CD4-positive, CD25-positive, alpha-beta regulatory T cell (primary cell): ENCODE data around the gene PURA. TPM values are rescaled to one million over a fixed set of nuclear protein-coding genes. Genes with fewer than 3 reads are reported as not detected.

Experiments
- ATAC-seq, 2 donors: fragments of 150-1000 bp; cut with Tn5 transposase; one replicate each; pipeline ENCODE4 v1.10.0; 2021; ENCODE audit warnings: low read depth in 2 of 2, moderate number of reproducible peaks in 2 of 2, moderate library complexity in 1 of 2
- DNase-seq, 3 donors: peaks; one replicate each; pipeline versions ENCODE4 v3.0.0 to v3.0.0-alpha.2; 2012 to 2022; ENCODE audit warnings: mixed read lengths in 1 of 3
- H3K27ac ChIP-seq: one replicate; pipeline ENCODE4 v1.7.0; 2013; ENCODE audit warnings: mild to moderate bottlenecking, low read length; ENCODE audit not compliant: insufficient read depth, poor library complexity, severe bottlenecking
- H3K27me3 ChIP-seq: one replicate; pipeline ENCODE4 v1.7.0; 2013; ENCODE audit warnings: low read length; ENCODE audit not compliant: control insufficient read depth, insufficient read depth
- H3K36me3 ChIP-seq: one replicate; pipeline ENCODE4 v1.7.0; 2013; ENCODE audit warnings: mild to moderate bottlenecking, low read length, moderate library complexity; ENCODE audit not compliant: control insufficient read depth, insufficient read depth
- H3K4me1 ChIP-seq: 2 replicates; pipeline ENCODE4 v1.7.0; 2013; ENCODE audit warnings: mild to moderate bottlenecking, low read length; ENCODE audit not compliant: insufficient read depth, control insufficient read depth, poor library complexity, severe bottlenecking
- H3K4me3 ChIP-seq: one replicate; pipeline ENCODE4 v1.7.0; 2013; ENCODE audit warnings: low read depth, mild to moderate bottlenecking, low read length, moderate library complexity
- H3K9me3 ChIP-seq, 2 experiments: 1 replicate in 1 of 2; 2 replicates in 1 of 2; pipeline ENCODE4 v1.7.0; 2013; ENCODE audit warnings: low read length in 2 of 2, mild to moderate bottlenecking in 1 of 2, moderate library complexity in 1 of 2; ENCODE audit not compliant: control insufficient read depth in 2 of 2
- H3K27ac Mint-ChIP-seq, 3 donors: one replicate each; pipeline ENCODE4 v1.8.0; 2020 to 2022; ENCODE audit warnings: mild to moderate bottlenecking in 3 of 3, mixed read lengths in 3 of 3, moderate library complexity in 2 of 3
- H3K27me3 Mint-ChIP-seq: one replicate; pipeline ENCODE4 v1.8.0; 2022; ENCODE audit warnings: mild to moderate bottlenecking, mixed read lengths
- H3K36me3 Mint-ChIP-seq: one replicate; pipeline ENCODE4 v1.8.0; 2020; ENCODE audit warnings: mixed read lengths
- H3K4me1 Mint-ChIP-seq, 4 donors: one replicate each; pipeline ENCODE4 v1.8.0; 2020 to 2022; ENCODE audit warnings: mixed read lengths in 4 of 4, mild to moderate bottlenecking in 1 of 4
- H3K4me3 Mint-ChIP-seq, 4 donors: one replicate each; pipeline ENCODE4 v1.8.0; 2020 to 2022; ENCODE audit warnings: mild to moderate bottlenecking in 4 of 4, mixed read lengths in 4 of 4, moderate library complexity in 3 of 4
- H3K9me3 Mint-ChIP-seq, 7 donors: one replicate each; pipeline ENCODE4 v1.8.0; 2020 to 2022; ENCODE audit warnings: mixed read lengths in 7 of 7, mild to moderate bottlenecking in 3 of 7, moderate library complexity in 2 of 7
- polyA plus RNA-seq, 4 donors: library from polyadenylated mRNA; unstranded; fragments of 300-500 nt; fragmentation: Illumina TruSeq; gene quantifications; one replicate each; pipeline ENCODE4 v1.2.3, GENCODE V29; 2021
- total RNA-seq: library from RNA; stranded (reverse); gene quantifications from one replicate; pipeline ENCODE4 v1.2.3, GENCODE V29; 2022

The PURA gene
- total RNA-seq = 7.7 TPM
- 1 to 10 TPM; 2.3 to 4.1 (median 3.6) TPM for polyA plus RNA-seq

DNA sequence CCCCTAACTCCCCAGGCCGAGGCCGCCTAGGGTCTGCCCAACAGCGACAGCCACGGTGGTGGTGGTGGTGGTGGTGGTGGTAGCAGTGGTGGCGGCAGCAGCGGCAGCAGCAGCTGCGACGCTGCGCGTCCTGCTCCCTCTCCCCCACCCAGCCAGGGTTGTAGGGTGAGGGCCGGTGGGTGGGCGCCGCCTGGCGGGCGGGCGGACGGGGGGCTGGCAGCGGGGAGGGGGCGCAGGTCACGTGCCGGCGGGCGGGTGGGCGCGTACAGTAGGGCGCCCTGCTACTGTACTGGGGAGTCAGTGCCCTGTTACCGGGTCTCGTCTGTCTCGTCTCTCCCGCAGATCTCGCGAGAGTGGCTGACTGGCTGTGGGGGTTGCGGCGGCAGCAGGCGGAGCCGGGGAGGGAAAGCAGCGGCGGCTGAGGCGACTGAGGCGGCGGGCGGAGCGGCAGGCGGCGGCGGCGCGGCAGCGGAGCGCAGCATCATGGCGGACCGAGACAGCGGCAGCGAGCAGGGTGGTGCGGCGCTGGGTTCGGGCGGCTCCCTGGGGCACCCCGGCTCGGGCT lies at the start of gene PURA:
Gene PURA, plus strand, starts transcription at position 411 of the 565 bp plus-strand sequence. Its CDS starts 73 bp downstream, at position 484.
- Histone ChIP-seq H3K9me3 (no peaks in the 10 kb centered on the region), H3K27ac (peak within 1 kb of the TSS; percentile 86), H3K4me3 (peak within 1 kb of the TSS; percentile 83), H3K36me3 (no peaks in the 10 kb centered on the region), H3K27me3 (peaks cover 10% of the 10 kb centered on the region), H3K4me1 (peaks cover 63% of the 10 kb centered on the region)
- peaks cover 20% of the 10 kb centered on the region for H3K27me3 Mint-ChIP-seq
- DNase-seq = peak; percentile 96 to 98 (median 97)
- no peaks in the 10 kb centered on the region for H3K9me3 Mint-ChIP-seq
- H3K27ac Mint-ChIP-seq = peak within 1 kb of the TSS; percentile 88 to 97 (median 97)
- H3K36me3 Mint-ChIP-seq = no peaks in the 10 kb centered on the region
- peak within 1 kb of the TSS; percentile 97 to 99 (median 98) for H3K4me3 Mint-ChIP-seq
- peak; percentile 94 to 95 for ATAC-seq
- peaks cover 25 to 72% (median 51%) of the 10 kb centered on the region in 4 donors for H3K4me1 Mint-ChIP-seq

DNA sequence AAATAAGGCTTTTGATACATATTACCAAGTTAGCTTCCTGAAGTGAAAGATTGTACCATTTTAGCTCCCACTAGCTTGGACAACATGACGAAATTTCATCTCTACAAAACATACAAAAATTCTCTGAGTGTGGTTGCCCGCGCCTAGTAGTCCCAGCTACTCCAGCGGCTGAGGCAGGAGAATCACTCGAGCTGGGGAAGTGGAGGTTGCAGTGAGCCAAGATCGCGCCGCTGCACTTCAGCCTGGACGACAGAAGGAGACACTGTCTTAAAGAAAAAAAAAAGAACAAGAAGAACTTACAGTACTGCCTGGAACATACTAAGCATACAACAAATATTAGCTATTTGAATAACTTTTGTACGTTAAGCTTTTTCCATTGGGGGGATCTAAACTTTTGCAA lies 41.1 kb upstream of the PURA start:
- Histone ChIP-seq H3K27ac (no peak overlapping the region), H3K9me3 (no peaks in the 10 kb centered on the region), H3K36me3 (no peaks in the 10 kb centered on the region), H3K4me3 (no peak overlapping the region), H3K27me3 (peaks cover 27% of the 10 kb centered on the region), H3K4me1 (no peaks in the 10 kb centered on the region)
- no peak for ATAC-seq
- peaks cover 57% of the 10 kb centered on the region for H3K27me3 Mint-ChIP-seq
- no peaks in the 10 kb centered on the region for H3K36me3 Mint-ChIP-seq
- H3K4me1 Mint-ChIP-seq = peaks cover 0 to 5% (median 0%) of the 10 kb centered on the region in 4 donors
- no peak for DNase-seq
- no peak overlapping the region for H3K4me3 Mint-ChIP-seq
- H3K9me3 Mint-ChIP-seq = no peaks in the 10 kb centered on the region
- H3K27ac Mint-ChIP-seq = no peak overlapping the region

DNA sequence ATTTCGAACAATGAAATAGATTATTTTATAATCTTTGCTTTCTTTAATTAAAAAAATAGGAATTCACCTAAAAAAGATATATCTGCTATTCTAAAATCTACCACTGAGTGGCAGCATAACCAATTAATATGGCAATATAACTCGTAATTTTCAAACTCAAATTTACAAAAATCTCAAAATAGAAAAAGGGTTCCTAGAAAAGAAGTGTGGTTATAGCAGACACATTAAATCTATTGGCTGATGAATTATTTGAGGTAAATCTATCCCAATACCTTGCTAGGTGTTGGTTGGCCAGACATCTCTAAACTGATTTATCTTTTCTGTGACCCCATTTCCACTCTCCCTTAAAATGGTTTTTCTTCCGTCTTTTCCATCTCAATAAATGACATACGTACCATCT lies 40.6 kb upstream of the PURA start:
- Mint-ChIP-seq H3K36me3 (no peaks in the 10 kb centered on the region), H3K27ac (no peak overlapping the region), H3K4me1 (peaks cover 0 to 5% (median 0%) of the 10 kb centered on the region in 4 donors), H3K4me3 (no peak overlapping the region), H3K27me3 (peaks cover 57% of the 10 kb centered on the region), H3K9me3 (no peaks in the 10 kb centered on the region)
- ATAC-seq (no peak), DNase-seq (peak in 2 of 3 donors; percentile 46 to 57)
- Histone ChIP-seq H3K4me1 (no peaks in the 10 kb centered on the region), H3K27me3 (peaks cover 22% of the 10 kb centered on the region), H3K27ac (no peak overlapping the region), H3K36me3 (no peaks in the 10 kb centered on the region), H3K9me3 (no peaks in the 10 kb centered on the region), H3K4me3 (no peak overlapping the region)

DNA sequence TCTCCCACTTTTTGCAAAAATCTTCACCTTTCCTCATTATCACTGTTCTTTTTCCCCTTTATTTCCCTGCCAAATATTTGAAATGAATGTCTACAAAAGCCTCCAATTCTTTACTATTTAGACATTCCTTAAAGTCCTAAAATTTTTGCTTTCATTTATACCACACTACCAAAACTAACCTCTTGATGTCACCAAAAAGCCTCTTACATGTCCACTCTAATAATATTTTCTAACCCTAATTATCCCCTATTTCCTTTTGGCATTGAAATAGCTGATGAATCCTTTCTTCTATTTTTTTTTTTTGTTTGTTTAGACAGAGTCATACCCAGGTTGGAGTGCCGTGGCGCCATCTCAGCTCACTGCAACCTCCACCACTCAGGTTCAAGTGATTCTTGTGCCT lies 38.5 kb upstream of the PURA start:
- H3K27me3 ChIP-seq = peaks cover 16% of the 10 kb centered on the region
- H3K4me1 Mint-ChIP-seq = peaks cover 0 to 5% (median 0%) of the 10 kb centered on the region in 4 donors
- no peaks in the 10 kb centered on the region for H3K36me3 ChIP-seq
- peaks cover 53% of the 10 kb centered on the region for H3K27me3 Mint-ChIP-seq
- no peaks in the 10 kb centered on the region for H3K9me3 Mint-ChIP-seq
- H3K4me3 Mint-ChIP-seq = no peak overlapping the region
- no peak overlapping the region for H3K27ac Mint-ChIP-seq
- no peaks in the 10 kb centered on the region for H3K4me1 ChIP-seq
- no peaks in the 10 kb centered on the region for H3K9me3 ChIP-seq
- no peaks in the 10 kb centered on the region for H3K36me3 Mint-ChIP-seq
- ATAC-seq (no peak), DNase-seq (no peak)
- no peak overlapping the region for H3K27ac ChIP-seq
- H3K4me3 ChIP-seq = no peak overlapping the region

DNA sequence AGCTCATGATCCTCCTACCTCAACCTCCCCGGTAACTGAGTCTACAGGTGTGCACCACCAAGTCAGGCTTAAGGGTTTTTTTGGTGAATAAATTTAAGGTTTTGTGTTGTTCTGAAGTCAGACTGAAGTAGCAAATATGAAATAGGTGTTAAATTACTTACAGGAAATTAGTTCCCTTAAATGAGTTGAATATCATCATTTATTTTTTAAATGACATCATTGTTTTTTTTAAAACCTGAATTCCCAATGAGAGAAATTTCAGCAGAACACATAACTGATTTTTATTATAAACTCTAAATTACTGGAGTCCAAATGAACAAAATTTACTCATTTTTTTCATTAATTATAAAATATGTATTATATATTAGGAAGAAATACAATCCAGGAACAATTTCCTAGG lies 37.8 kb upstream of the PURA start:
- Histone ChIP-seq H3K27me3 (peaks cover 18% of the 10 kb centered on the region), H3K27ac (no peak overlapping the region), H3K36me3 (no peaks in the 10 kb centered on the region), H3K9me3 (no peaks in the 10 kb centered on the region), H3K4me3 (no peak overlapping the region), H3K4me1 (no peaks in the 10 kb centered on the region)
- ATAC-seq (no peak), DNase-seq (no peak)
- H3K9me3 Mint-ChIP-seq = no peaks in the 10 kb centered on the region
- H3K27me3 Mint-ChIP-seq = peaks cover 54% of the 10 kb centered on the region
- H3K4me3 Mint-ChIP-seq = no peak overlapping the region
- no peak overlapping the region for H3K27ac Mint-ChIP-seq
- no peaks in the 10 kb centered on the region for H3K36me3 Mint-ChIP-seq
- peaks cover 0 to 5% (median 0%) of the 10 kb centered on the region in 4 donors for H3K4me1 Mint-ChIP-seq

DNA sequence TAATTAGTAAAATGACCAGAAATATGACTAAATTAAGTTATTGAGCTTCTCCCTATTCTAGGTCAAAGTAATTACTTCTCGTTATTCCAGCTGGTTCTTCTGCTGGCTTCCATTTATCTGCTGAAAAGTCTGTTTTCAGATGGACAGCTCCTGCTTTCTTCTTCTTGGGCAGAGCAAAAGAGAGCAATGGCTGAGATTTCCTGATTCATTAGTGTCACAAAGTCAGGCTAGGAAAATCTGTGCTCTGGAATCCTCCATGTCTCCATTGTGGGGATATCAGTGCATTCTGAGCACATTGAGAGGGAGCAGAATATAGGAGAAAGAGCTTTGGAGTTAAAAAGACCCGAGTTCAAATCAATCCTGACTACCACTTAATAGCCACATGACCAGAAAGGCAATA lies 37.1 kb upstream of the PURA start:
- H3K9me3 Mint-ChIP-seq = no peaks in the 10 kb centered on the region
- H3K27me3 ChIP-seq = peaks cover 18% of the 10 kb centered on the region
- H3K27ac ChIP-seq = no peak overlapping the region
- no peaks in the 10 kb centered on the region for H3K36me3 ChIP-seq
- H3K4me3 Mint-ChIP-seq = no peak overlapping the region
- H3K27ac Mint-ChIP-seq = no peak overlapping the region
- H3K36me3 Mint-ChIP-seq = no peaks in the 10 kb centered on the region
- peaks cover 0 to 5% (median 0%) of the 10 kb centered on the region in 4 donors for H3K4me1 Mint-ChIP-seq
- ATAC-seq (no peak), DNase-seq (no peak)
- no peak overlapping the region for H3K4me3 ChIP-seq
- no peaks in the 10 kb centered on the region for H3K9me3 ChIP-seq
- H3K27me3 Mint-ChIP-seq = peaks cover 60% of the 10 kb centered on the region
- H3K4me1 ChIP-seq = no peaks in the 10 kb centered on the region

DNA sequence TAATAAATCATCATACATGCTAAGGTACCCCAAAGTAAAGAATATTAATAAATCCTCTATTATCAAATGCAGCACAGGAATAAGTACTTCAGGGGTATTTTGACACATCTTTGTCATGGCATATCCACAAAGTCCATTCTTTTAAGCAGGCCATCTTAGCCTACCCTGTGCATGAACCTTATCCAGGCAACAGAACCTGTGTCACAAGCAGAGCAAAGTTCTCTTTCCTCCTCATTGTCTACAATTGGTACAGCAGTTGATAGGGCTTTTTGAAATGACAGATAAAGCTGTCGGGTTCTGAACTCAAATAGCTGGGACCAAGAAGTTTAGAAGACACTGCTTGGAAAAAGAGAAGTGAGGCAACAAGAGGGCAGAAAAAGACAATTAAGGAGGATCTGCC lies 30.8 kb upstream of the PURA start:
- no peak overlapping the region for H3K4me3 ChIP-seq
- no peaks in the 10 kb centered on the region for H3K36me3 Mint-ChIP-seq
- H3K4me3 Mint-ChIP-seq = no peak overlapping the region
- H3K27ac ChIP-seq = no peak overlapping the region
- H3K4me1 ChIP-seq = no peaks in the 10 kb centered on the region
- H3K36me3 ChIP-seq = no peaks in the 10 kb centered on the region
- peaks cover 0 to 4% (median 0%) of the 10 kb centered on the region in 7 donors for H3K9me3 Mint-ChIP-seq
- DNase-seq (no peak), ATAC-seq (no peak)
- no peak overlapping the region for H3K27ac Mint-ChIP-seq
- H3K27me3 ChIP-seq = peaks cover 15% of the 10 kb centered on the region
- no peaks in the 10 kb centered on the region for H3K4me1 Mint-ChIP-seq
- H3K9me3 ChIP-seq = no peaks in the 10 kb centered on the region
- peaks cover 56% of the 10 kb centered on the region for H3K27me3 Mint-ChIP-seq

DNA sequence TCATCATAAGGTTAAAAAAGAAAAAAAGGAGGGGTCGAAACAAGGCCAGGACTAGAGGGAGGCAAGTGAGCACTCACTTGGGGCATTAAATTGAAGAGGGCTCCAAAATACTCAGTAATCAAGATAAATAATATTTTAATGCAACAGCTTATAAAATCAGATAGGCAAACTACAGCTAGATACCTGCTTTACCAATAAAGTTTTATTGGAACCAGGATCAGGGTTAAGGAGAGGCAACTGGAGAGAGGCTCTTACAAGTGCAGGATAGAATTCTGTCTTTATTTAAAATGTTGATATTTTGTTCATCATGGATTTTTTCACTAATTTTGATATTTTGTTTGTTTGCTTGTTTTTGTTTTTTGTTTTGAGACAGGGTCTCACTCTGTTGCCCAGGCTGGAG lies 30.3 kb upstream of the PURA start:
- no peak overlapping the region for H3K4me3 ChIP-seq
- H3K9me3 ChIP-seq = no peaks in the 10 kb centered on the region
- Mint-ChIP-seq H3K36me3 (no peaks in the 10 kb centered on the region), H3K27ac (no peak overlapping the region), H3K9me3 (peaks cover 0 to 4% (median 0%) of the 10 kb centered on the region in 7 donors), H3K27me3 (peaks cover 53% of the 10 kb centered on the region), H3K4me3 (peak overlapping the region in 1 of 4 donors; percentile 27), H3K4me1 (no peaks in the 10 kb centered on the region)
- H3K36me3 ChIP-seq = no peaks in the 10 kb centered on the region
- peaks cover 15% of the 10 kb centered on the region for H3K27me3 ChIP-seq
- ATAC-seq (no peak), DNase-seq (no peak)
- H3K27ac ChIP-seq = no peak overlapping the region
- H3K4me1 ChIP-seq = no peaks in the 10 kb centered on the region
